Measurements from ENCODE around the gene RNF31.

The RNF31 gene

GRCh38 chr14:24165785-24166184 is 18.5 kb downstream of the RNF31 start:
- Histone ChIP-seq H3K79me2 (ENCODE audit: control insufficient read depth, low read length) (peaks cover 7% of the 10 kb centered on the region), H3K9me3 (ENCODE audit: control insufficient read depth, insufficient read depth, low read length) (no peaks in the 10 kb centered on the region), H3K9me2 (replicated peaks; ENCODE audit: control insufficient read depth, low read length) (no peaks in the 10 kb centered on the region), H3K36me3 (ENCODE audit: control insufficient read depth, low read length) (peaks cover 37% of the 10 kb centered on the region), H3K4me3 (ENCODE audit: low read length) (no peak overlapping the region), H3F3A (ENCODE audit: control insufficient read depth, insufficient read depth) (peaks cover 3% of the 10 kb centered on the region; the same call in 1 of the 2 replicates), H4K20me1 (ENCODE audit: control insufficient read depth, insufficient read depth, low read depth, low read length) (no peaks in the 10 kb centered on the region), H3K27me3 (ENCODE audit: control insufficient read depth, low read length) (no peaks in the 10 kb centered on the region), H3K4me2 (ENCODE audit: low read length) (no peak overlapping the region), H3K4me1 (ENCODE audit: control insufficient read depth, low read length) (peaks cover 16% of the 10 kb centered on the region), H3K27ac (ENCODE audit: low read depth, low read length) (no peak overlapping the region)
- TF ChIP-seq EZH2phosphoT487 (IDR thresholded peaks at IDR 0.05; ENCODE audit: borderline replicate concordance, low read length) (no peak), CTCF (IDR thresholded peaks at IDR 0.05; ENCODE audit: low read depth, low read length, poor library complexity, severe bottlenecking) (no peak)

- Histone ChIP-seq H3K27me3 (ENCODE audit: control insufficient read depth, low read length) (no peaks in the 10 kb centered on the region), H3K9me2 (replicated peaks; ENCODE audit: control insufficient read depth, low read length) (no peaks in the 10 kb centered on the region), H3K9me3 (ENCODE audit: control insufficient read depth, insufficient read depth, low read length) (no peaks in the 10 kb centered on the region), H3K4me3 (ENCODE audit: low read length) (no peak overlapping the region), H4K20me1 (ENCODE audit: control insufficient read depth, insufficient read depth, low read depth, low read length) (no peaks in the 10 kb centered on the region), H3K4me2 (ENCODE audit: low read length) (no peak overlapping the region), H3K36me3 (ENCODE audit: control insufficient read depth, low read length) (peaks cover 32% of the 10 kb centered on the region), H3F3A (ENCODE audit: control insufficient read depth, insufficient read depth) (peaks cover 3% of the 10 kb centered on the region; the same call in 1 of the 2 replicates), H3K4me1 (ENCODE audit: control insufficient read depth, low read length) (peaks cover 21% of the 10 kb centered on the region), H3K79me2 (ENCODE audit: control insufficient read depth, low read length) (no peaks in the 10 kb centered on the region; the same call in 1 of the 2 replicates), H3K27ac (ENCODE audit: low read depth, low read length) (no peak overlapping the region)
- TF ChIP-seq EZH2phosphoT487 (IDR thresholded peaks at IDR 0.05; ENCODE audit: borderline replicate concordance, low read length) = no peak
- no peak for TF ChIP-seq CTCF (IDR thresholded peaks at IDR 0.05; ENCODE audit: low read depth, low read length, poor library complexity, severe bottlenecking)
These were observed 20.3 kb downstream of the RNF31 start for GRCh38 chr14:24167469-24168114.

GRCh38 chr14:24171422-24172260 is 24.3 kb downstream of the RNF31 start, which contains the start of gene REC8:
Gene REC8 (plus strand): TSS chr14:24172080. CDS start chr14:24172553, 473 bp downstream.
- H3K27ac ChIP-seq (ENCODE audit: low read depth, low read length) = peak within 1 kb of the TSS; percentile 21; the same call in 1 of the 2 replicates
- H3K27me3 ChIP-seq (ENCODE audit: control insufficient read depth, low read length) = no peaks in the 10 kb centered on the region
- H3K79me2 ChIP-seq (ENCODE audit: control insufficient read depth, low read length) = no peaks in the 10 kb centered on the region; the same call in 1 of the 2 replicates
- H3K36me3 ChIP-seq (ENCODE audit: control insufficient read depth, low read length) = peaks cover 2% of the 10 kb centered on the region; the same call in 1 of the 2 replicates
- no peaks in the 10 kb centered on the region for H3K9me3 ChIP-seq (ENCODE audit: control insufficient read depth, insufficient read depth, low read length)
- H4K20me1 ChIP-seq (ENCODE audit: control insufficient read depth, insufficient read depth, low read depth, low read length) = no peaks in the 10 kb centered on the region
- H3K4me3 ChIP-seq (ENCODE audit: low read length) = peak within 1 kb of the TSS; percentile 78
- peaks cover 22% of the 10 kb centered on the region for H3K4me1 ChIP-seq (ENCODE audit: control insufficient read depth, low read length)
- peaks cover 5% of the 10 kb centered on the region; the same call in 1 of the 2 replicates for H3F3A ChIP-seq (ENCODE audit: control insufficient read depth, insufficient read depth)
- H3K4me2 ChIP-seq (ENCODE audit: low read length) = peak within 1 kb of the TSS; percentile 77
- TF ChIP-seq EZH2phosphoT487 (IDR thresholded peaks at IDR 0.05; ENCODE audit: borderline replicate concordance, low read length) (no peak), CTCF (IDR thresholded peaks at IDR 0.05; ENCODE audit: low read depth, low read length, poor library complexity, severe bottlenecking) (no peak)
- no peaks in the 10 kb centered on the region for H3K9me2 ChIP-seq (replicated peaks; ENCODE audit: control insufficient read depth, low read length)
